Measurements from ENCODE around the gene SEMA4G.

DNA sequence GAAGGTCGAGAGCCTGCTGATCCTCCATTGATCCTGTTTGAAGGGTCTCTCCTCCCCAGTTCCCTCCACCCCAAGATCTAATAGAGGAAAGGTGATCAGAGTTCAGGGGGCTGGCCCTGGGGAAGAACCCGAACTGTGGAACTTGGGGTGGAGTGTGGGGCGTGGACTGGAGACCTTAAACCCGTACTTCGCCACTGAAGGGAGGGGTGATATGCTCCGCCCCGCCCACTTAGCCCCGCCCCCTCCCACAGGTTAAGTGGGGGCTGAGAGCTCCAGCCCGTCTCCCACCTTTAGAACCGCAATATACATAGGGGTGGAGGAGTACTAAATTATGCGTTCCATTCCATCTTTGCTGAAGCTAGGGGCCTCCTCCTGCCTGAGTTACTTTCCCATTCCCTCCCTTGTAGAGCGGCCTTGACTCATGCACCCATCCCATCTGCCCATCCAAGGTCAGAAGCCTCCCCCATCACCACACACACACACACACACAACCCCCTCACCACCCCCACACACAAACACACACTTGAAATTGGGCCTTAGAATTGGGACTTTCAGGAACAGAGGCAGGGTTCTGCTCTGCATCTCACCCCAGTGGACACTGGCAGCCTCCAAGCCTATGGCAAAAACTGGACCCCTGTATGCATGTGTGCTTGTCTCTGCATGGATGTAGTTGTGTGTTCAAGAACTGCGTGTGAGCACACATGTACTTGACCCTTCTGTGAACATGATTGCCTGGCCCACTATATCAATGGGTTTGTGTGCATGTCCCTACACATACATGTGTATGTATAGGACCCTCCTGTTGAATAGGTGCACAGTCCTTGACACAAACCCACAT is 991 bp downstream of the SEMA4G start:
- TF ChIP-seq EZH2phosphoT487 (conservative IDR thresholded peaks at IDR 0.05; ENCODE audit: low read length): no peak
- TF ChIP-seq, protein P1, sequence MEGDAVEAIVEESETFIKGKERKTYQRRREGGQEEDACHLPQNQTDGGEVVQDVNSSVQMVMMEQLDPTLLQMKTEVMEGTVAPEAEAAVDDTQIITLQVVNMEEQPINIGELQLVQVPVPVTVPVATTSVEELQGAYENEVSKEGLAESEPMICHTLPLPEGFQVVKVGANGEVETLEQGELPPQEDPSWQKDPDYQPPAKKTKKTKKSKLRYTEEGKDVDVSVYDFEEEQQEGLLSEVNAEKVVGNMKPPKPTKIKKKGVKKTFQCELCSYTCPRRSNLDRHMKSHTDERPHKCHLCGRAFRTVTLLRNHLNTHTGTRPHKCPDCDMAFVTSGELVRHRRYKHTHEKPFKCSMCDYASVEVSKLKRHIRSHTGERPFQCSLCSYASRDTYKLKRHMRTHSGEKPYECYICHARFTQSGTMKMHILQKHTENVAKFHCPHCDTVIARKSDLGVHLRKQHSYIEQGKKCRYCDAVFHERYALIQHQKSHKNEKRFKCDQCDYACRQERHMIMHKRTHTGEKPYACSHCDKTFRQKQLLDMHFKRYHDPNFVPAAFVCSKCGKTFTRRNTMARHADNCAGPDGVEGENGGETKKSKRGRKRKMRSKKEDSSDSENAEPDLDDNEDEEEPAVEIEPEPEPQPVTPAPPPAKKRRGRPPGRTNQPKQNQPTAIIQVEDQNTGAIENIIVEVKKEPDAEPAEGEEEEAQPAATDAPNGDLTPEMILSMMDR (IDR thresholded peaks at IDR 0.05; ENCODE audit: insufficient read depth, low read length, poor library complexity, severe bottlenecking): no peak
